HFF-Myc (cell line): ENCODE measurements around the gene CCL28.

ENCODE experiments used
- DNase-seq: peaks from one replicate; pipeline ENCODE4 v3.0.0-alpha.2; 2011; ENCODE audit warnings: low read depth; ENCODE audit errors: extremely low read depth
- H3K4me3 ChIP-seq: replicated peaks from 2 replicates; pipeline ENCODE4 v1.5.1; 2011; ENCODE audit warnings: low read depth, mild to moderate bottlenecking, control low read depth, low read length
- CTCF ChIP-seq: IDR thresholded peaks from 2 replicates; pipeline ENCODE4 v1.5.1; 2012; ENCODE audit warnings: mild to moderate bottlenecking, low read depth, low read length, control low read depth; ENCODE audit errors: missing control alignments

The CCL28 gene

GRCh38 chr5:43348861-43349363 is 63.3 kb downstream of the CCL28 start:
- no peak overlapping the region for H3K4me3 ChIP-seq
- DNase-seq, result no peak
- TF ChIP-seq CTCF, result no peak

- no peak for DNase-seq
- no peak overlapping the region for H3K4me3 ChIP-seq
- no peak for TF ChIP-seq CTCF
Measured at GRCh38 chr5:43348207-43348606, 64.0 kb downstream of the CCL28 start.

GRCh38 chr5:43338862-43339261 is 73.3 kb downstream of the CCL28 start:
- TF ChIP-seq CTCF, result no peak
- H3K4me3 ChIP-seq, result no peak overlapping the region
- DNase-seq, result no peak

- no peak for TF ChIP-seq CTCF
- no peak for DNase-seq
- H3K4me3 ChIP-seq, result no peak overlapping the region
Measured at GRCh38 chr5:43336159-43336558, 76.0 kb downstream of the CCL28 start.

GRCh38 chr5:43335681-43336080 is 76.5 kb downstream of the CCL28 start:
- no peak for DNase-seq
- no peak overlapping the region for H3K4me3 ChIP-seq
- TF ChIP-seq CTCF, result no peak

- no peak for TF ChIP-seq CTCF
- DNase-seq, result no peak
- H3K4me3 ChIP-seq, result no peak overlapping the region
Measured at GRCh38 chr5:43332401-43332800, 79.8 kb downstream of the CCL28 start.
